ENCODE results near the gene RAD51B. TPM values are rescaled to one million over a fixed set of nuclear protein-coding genes. Genes with fewer than 3 reads are reported as not detected.

RAD51B gene
- total and polyA plus RNA-seq, 2 of the 13 experiments (the other 11 are each of a cell fraction or from before 2014, with no cell fraction given) = 7.0 to 9.5 TPM

- Histone ChIP-seq H3K9me3 (ENCODE audit: low read length) (no peaks in the 10 kb centered on the region), H3K27ac (ENCODE audit: extremely low read length, insufficient read depth, low read length) (no peak overlapping the region)
- intact Hi-C loops (cut with micrococcal nuclease; ENCODE audit: unreplicated experiment) = no loop called here
Measured at GRCh38 chr14:68359022-68359836, 539.6 kb downstream of the RAD51B start.

More at GRCh38 chr14:68359022-68359836, 539.6 kb downstream of the RAD51B start:
- H3K4me2 ChIP-seq (ENCODE audit: low read depth, low read length) = no peak overlapping the region
- no peak for ATAC-seq
- H3K4me3 ChIP-seq (replicated peaks in 1 of 3; ENCODE audit: insufficient read depth in 1 of 3, low read depth in 2 of 3, low read length in 3 of 3) = no peak overlapping the region
- ChIA-PET CTCF (ENCODE audit: low intra/inter-chr PET ratio, low total read pairs) (no interaction called here), POLR2A (interaction anchor here (0.7 kb wide), 1 partner anchor 9 kb away, joined by 3 read pairs; no protein-coding TSS in a partner anchor)
- no peak for FAIRE-seq
- no peak overlapping the region for H2AFZ ChIP-seq (ENCODE audit: low read length)
- no TSS peak for BruUV-seq (replicated peaks)
- no peak for TF ChIP-seq PHF5A (CRISPR knock-in tag; IDR thresholded peaks at IDR 0.05; ENCODE audit: low read depth, unreplicated experiment)
- TF ChIP-seq ZBTB1 (CRISPR knock-in tag; IDR thresholded peaks at IDR 0.05; ENCODE audit: borderline replicate concordance) = no peak
- TF ChIP-seq ZNF30 (CRISPR knock-in tag; IDR thresholded peaks at IDR 0.05) = no peak
- no peak for TF ChIP-seq SP4 (CRISPR knock-in tag; IDR thresholded peaks at IDR 0.05)
- no peak for TF ChIP-seq ZBTB3 (CRISPR knock-in tag; IDR thresholded peaks at IDR 0.05; ENCODE audit: borderline replicate concordance, low read depth)
- no peak for TF ChIP-seq SMARCE1 (IDR thresholded peaks at IDR 0.05; ENCODE audit: borderline replicate concordance)
- no peak for TF ChIP-seq PATZ1 (CRISPR knock-in tag; IDR thresholded peaks at IDR 0.05)
- TF ChIP-seq DRAP1 (CRISPR knock-in tag; IDR thresholded peaks at IDR 0.05) = no peak
- TF ChIP-seq GABPB1 (CRISPR knock-in tag; IDR thresholded peaks at IDR 0.05) = no peak
- TF ChIP-seq TAF1 (CRISPR knock-in tag; IDR thresholded peaks at IDR 0.05) = no peak
- TF ChIP-seq ATRX (CRISPR knock-in tag; IDR thresholded peaks at IDR 0.05; ENCODE audit: borderline replicate concordance) = no peak
- no peak for TF ChIP-seq SOX5 (CRISPR knock-in tag; IDR thresholded peaks at IDR 0.05; ENCODE audit: borderline replicate concordance)
- no peak for TF ChIP-seq BHLHE40 (IDR thresholded peaks at IDR 0.05; ENCODE audit: low read length)
- TF ChIP-seq ZNF761 (CRISPR knock-in tag; conservative IDR thresholded peaks at IDR 0.05) = no peak
- TF ChIP-seq ETS1 (CRISPR knock-in tag; IDR thresholded peaks at IDR 0.05) = no peak
- TF ChIP-seq ZNF496 (CRISPR knock-in tag; IDR thresholded peaks at IDR 0.05; ENCODE audit: insufficient replicate concordance) = no peak
- TF ChIP-seq NR0B2 (CRISPR knock-in tag; IDR thresholded peaks at IDR 0.05) = no peak
- TF ChIP-seq CEBPG (CRISPR knock-in tag; IDR thresholded peaks at IDR 0.05) = no peak
- WGBS (ENCODE audit: low lambda C conversion rate) = 77% methylated on average over 12 of the region's 12 CpGs
- no peaks in the 10 kb centered on the region for H3K79me2 ChIP-seq (ENCODE audit: insufficient read depth, low read length)
- H4K20me1 ChIP-seq (ENCODE audit: insufficient read depth, low read length) = no peaks in the 10 kb centered on the region
- H3K27me3 ChIP-seq (ENCODE audit: control insufficient read depth in 1 of 2, insufficient read depth in 2 of 2, low read length in 2 of 2) = no peaks in the 10 kb centered on the region
- in situ Hi-C loops (cut with HindIII; ENCODE audit: extremely low pct_ligation_motif_present, low pct_unique_long_range_greater_than_20kb) = no loop called here
- DNase-seq (ENCODE audit: low spot score) = no peak
- no peak overlapping the region for H3K9ac ChIP-seq (ENCODE audit: insufficient read depth, low read depth, low read length)
- peaks cover 29% of the 10 kb centered on the region for H3K4me1 ChIP-seq (ENCODE audit: insufficient read depth, low read length)
- H3K36me3 ChIP-seq (replicated peaks in 1 of 2; ENCODE audit: control insufficient read depth in 1 of 2, insufficient read depth in 2 of 2, low read length in 2 of 2) = no peaks in the 10 kb centered on the region

Data from HepG2 (cell line).